Fibroblast of lung (primary cell): ENCODE results near the gene PBX1.

ENCODE experiments used
- CTCF ChIP-seq, 2 donors: IDR thresholded peaks in 1 of 2; conservative IDR thresholded peaks in 1 of 2; 1 replicate in 1 of 2; 2 replicates in 1 of 2; pipeline ENCODE4 v1.5.1; 2011 to 2012; ENCODE audit warnings: low read length in 2 of 2, control low read depth in 1 of 2, inconsistent platforms in 1 of 2, low read depth in 1 of 2, mild to moderate bottlenecking in 1 of 2
- EZH2 ChIP-seq: IDR thresholded peaks from 2 replicates; pipeline ENCODE4 v1.5.1; 2012; ENCODE audit warnings: low read length, control low read depth, mild to moderate bottlenecking; ENCODE audit errors: missing control alignments

GRCh38 chr1:164721228-164721496 lies 162.2 kb downstream of the PBX1 start:
- no peak for TF ChIP-seq CTCF (conservative IDR thresholded peaks at IDR 0.05 in 1 of 2, IDR thresholded peaks at IDR 0.05 in 1 of 2; ENCODE audit: low read depth in 1 of 2, low read length in 2 of 2)
- TF ChIP-seq EZH2: no peak
